Central memory CD8-positive, alpha-beta T cell (primary cell): Measurements from ENCODE around the gene GOPC.

Experiments used
- ATAC-seq: fragments of 150-1000 bp; cut with Tn5 transposase; replicated peaks from 2 replicates; pipeline ENCODE4 v1.10.0; 2022; ENCODE audit warnings: mild to moderate bottlenecking, moderate FRiP score, moderate number of reproducible peaks; ENCODE audit not compliant: poor library complexity, severe bottlenecking; ENCODE audit errors: extremely low read depth
- DNase-seq, 2 donors: peaks; one replicate each; pipeline ENCODE4 v3.0.0; 2021; ENCODE audit warnings: low spot score in 2 of 2
- H3K27ac Mint-ChIP-seq: one replicate; pipeline ENCODE4 v1.8.0; 2022; ENCODE audit warnings: low read depth, mild to moderate bottlenecking, moderate library complexity, mixed read lengths
- H3K27me3 Mint-ChIP-seq: one replicate; pipeline ENCODE4 v1.8.0; 2022; ENCODE audit warnings: mixed read lengths
- H3K36me3 Mint-ChIP-seq: one replicate; pipeline ENCODE4 v1.8.0; 2022; ENCODE audit warnings: mild to moderate bottlenecking, moderate library complexity, mixed read lengths; ENCODE audit not compliant: insufficient read depth
- H3K4me1 Mint-ChIP-seq: one replicate; pipeline ENCODE4 v1.8.0; 2022; ENCODE audit warnings: mixed read lengths
- H3K4me3 Mint-ChIP-seq: one replicate; pipeline ENCODE4 v1.8.0; 2022; ENCODE audit warnings: mild to moderate bottlenecking, moderate library complexity, mixed read lengths
- H3K9me3 Mint-ChIP-seq: one replicate; pipeline ENCODE4 v1.8.0; 2022; ENCODE audit warnings: mixed read lengths

GOPC gene

GRCh38 chr6:117515326-117515725 is 87.0 kb downstream of the GOPC start:
- H3K27ac Mint-ChIP-seq: no peak overlapping the region
- no peak for ATAC-seq

GRCh38 chr6:117514655-117515054 is 87.7 kb downstream of the GOPC start:
- no peak overlapping the region for H3K4me3 Mint-ChIP-seq
- no peak overlapping the region for H3K27ac Mint-ChIP-seq
- no peaks in the 10 kb centered on the region for H3K9me3 Mint-ChIP-seq
- H3K27me3 Mint-ChIP-seq: peaks cover 3% of the 10 kb centered on the region
- no peak for ATAC-seq
- no peak for DNase-seq
- peaks cover 2% of the 10 kb centered on the region for H3K36me3 Mint-ChIP-seq
- H3K4me1 Mint-ChIP-seq: no peaks in the 10 kb centered on the region

More at GRCh38 chr6:117515326-117515725, 87.0 kb downstream of the GOPC start:
- Mint-ChIP-seq H3K27me3 (no peaks in the 10 kb centered on the region), H3K9me3 (no peaks in the 10 kb centered on the region), H3K36me3 (peaks cover 2% of the 10 kb centered on the region), H3K4me3 (no peak overlapping the region), H3K4me1 (no peaks in the 10 kb centered on the region)
- DNase-seq: no peak

GRCh38 chr6:117513778-117514365 is 88.4 kb downstream of the GOPC start:
- no peak overlapping the region for H3K27ac Mint-ChIP-seq
- no peaks in the 10 kb centered on the region for H3K9me3 Mint-ChIP-seq
- H3K36me3 Mint-ChIP-seq: peaks cover 2% of the 10 kb centered on the region
- peaks cover 11% of the 10 kb centered on the region for H3K27me3 Mint-ChIP-seq
- no peaks in the 10 kb centered on the region for H3K4me1 Mint-ChIP-seq
- H3K4me3 Mint-ChIP-seq: no peak overlapping the region
- ATAC-seq (no peak), DNase-seq (no peak)

- DNase-seq (no peak), ATAC-seq (no peak)
- H3K36me3 Mint-ChIP-seq: peaks cover 2% of the 10 kb centered on the region
- no peak overlapping the region for H3K4me3 Mint-ChIP-seq
- no peak overlapping the region for H3K27ac Mint-ChIP-seq
- no peaks in the 10 kb centered on the region for H3K4me1 Mint-ChIP-seq
- no peaks in the 10 kb centered on the region for H3K9me3 Mint-ChIP-seq
- H3K27me3 Mint-ChIP-seq: peaks cover 11% of the 10 kb centered on the region
These were observed 89.2 kb downstream of the GOPC start for GRCh38 chr6:117512987-117513573.

- H3K36me3 Mint-ChIP-seq: peaks cover 2% of the 10 kb centered on the region
- H3K27me3 Mint-ChIP-seq: peaks cover 11% of the 10 kb centered on the region
- no peak overlapping the region for H3K27ac Mint-ChIP-seq
- DNase-seq (no peak), ATAC-seq (no peak)
- no peak overlapping the region for H3K4me3 Mint-ChIP-seq
- no peaks in the 10 kb centered on the region for H3K4me1 Mint-ChIP-seq
- no peaks in the 10 kb centered on the region for H3K9me3 Mint-ChIP-seq
These were observed 90.1 kb downstream of the GOPC start for GRCh38 chr6:117512056-117512828.
